Measurements from ENCODE around the gene PTPRF.

- TF ChIP-seq CTCF (IDR thresholded peaks at IDR 0.05): no peak
- TF ChIP-seq POLR2A (IDR thresholded peaks at IDR 0.05): no peak
These were observed 94.5 kb downstream of the PTPRF start for GRCh38 chr1:43625063-43625780.
